ENCODE data around the gene PAX1.
A peak's percentile ranks its signal among the peaks of the same experiment; 100 is the strongest.

PAX1 gene

DNA sequence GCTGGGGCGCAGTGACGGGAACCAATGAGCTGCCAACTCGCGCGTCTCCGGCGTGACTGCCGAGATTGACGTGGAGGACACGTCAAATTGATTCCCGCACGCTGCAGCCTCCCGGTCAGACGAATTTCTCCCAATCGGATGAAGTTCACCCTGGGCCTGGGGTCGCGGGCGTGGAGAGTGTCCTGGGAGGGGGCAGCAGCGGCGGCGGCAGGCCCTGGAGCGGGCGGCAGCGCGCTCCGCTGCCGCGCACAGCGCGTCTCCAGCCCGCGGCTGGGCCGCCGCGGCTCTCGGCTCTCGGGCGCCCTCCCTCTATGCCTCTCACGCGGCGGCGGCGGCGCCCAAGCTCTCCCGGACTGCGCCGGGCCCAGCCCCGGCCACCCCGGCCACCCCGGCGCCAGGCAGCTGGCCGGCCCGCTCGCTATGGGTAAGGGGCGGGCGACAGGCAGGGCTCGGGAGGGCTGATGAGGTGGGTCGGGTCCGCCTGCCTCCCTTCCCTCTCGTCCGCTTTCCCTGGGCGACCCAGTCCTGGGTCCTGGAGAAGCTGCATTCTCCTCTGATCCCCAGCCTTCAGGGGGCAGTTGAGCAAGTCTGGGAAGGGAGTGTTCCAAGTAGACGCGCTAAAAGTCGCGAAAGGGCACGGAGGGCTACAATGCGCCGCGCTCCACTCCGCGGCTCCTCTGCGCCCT lies at the start of gene PAX1:
Gene PAX1, plus strand, starts transcription at position 90 of the 686 bp plus-strand sequence. Its CDS starts 49 bp downstream, at position 139.
- DNase-seq: no peak

DNA sequence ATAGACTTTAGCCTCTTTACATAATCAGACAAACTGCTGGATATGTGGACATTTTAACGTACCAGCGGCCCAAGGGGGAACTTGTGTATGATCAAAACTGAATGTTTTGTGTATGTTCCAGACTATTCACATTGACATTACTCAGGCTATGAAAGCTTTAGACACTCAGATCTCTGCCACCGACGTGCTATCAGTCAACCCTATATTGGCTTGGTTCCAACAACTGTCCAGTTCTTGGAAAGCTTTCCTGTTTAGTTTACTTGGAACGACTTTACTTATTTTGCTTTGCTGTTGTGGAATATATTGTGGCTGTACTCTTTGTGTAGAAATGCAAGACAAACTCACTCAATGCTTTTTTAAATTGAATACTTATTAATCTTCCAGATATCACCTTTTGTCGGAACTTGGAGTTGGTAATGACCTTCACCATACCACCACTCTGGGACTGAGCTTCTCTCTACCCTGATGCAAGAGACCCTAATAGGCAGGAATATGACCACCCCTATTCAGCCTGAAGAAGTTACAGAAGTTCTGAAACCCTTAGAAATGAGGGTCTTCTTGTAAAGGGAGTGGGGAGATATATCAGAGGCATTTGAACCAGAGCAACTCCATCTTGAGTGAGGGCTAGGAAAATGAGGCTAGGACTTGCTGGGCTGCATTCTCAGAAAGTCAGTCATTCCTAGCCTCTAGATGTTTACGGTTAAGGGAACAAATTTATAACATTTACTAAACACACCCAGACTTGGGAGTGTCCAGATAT lies 49.0 kb upstream of the PAX1 start:
- no peak for DNase-seq

- DNase-seq: no peak
Observed at GRCh38 chr20:21661488-21662055, 43.9 kb upstream of the PAX1 start.

GRCh38 chr20:21663465-21663864 lies 42.0 kb upstream of the PAX1 start:
- DNase-seq: no peak

- no peak for DNase-seq
Observed at GRCh38 chr20:21665687-21666446, 39.6 kb upstream of the PAX1 start.

- DNase-seq: no peak
Observed at GRCh38 chr20:21670126-21670525, 35.3 kb upstream of the PAX1 start.

GRCh38 chr20:21670981-21671380 lies 34.5 kb upstream of the PAX1 start:
- no peak for DNase-seq

DNA sequence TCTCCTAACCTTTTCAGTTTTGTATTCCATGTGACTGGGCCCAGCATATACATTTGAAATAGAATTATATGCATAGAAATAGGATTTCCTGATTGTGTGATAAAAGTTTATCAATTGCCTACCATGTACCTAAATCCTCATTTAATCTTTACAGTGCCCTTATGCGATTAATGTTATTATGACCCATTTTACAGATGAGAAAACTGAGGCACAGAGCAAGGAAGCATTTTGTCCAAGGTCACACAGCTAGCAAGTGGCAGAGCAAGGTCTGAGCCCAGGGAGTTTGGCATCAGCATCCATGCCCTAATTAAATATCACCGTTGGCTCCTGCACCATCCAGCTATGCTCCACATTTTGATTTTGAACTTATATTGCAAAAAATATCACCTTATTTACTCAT lies 28.2 kb upstream of the PAX1 start:
- DNase-seq: no peak

GRCh38 chr20:21677781-21678180 lies 27.7 kb upstream of the PAX1 start:
- DNase-seq: no peak

- no peak for DNase-seq
Observed at GRCh38 chr20:21681234-21681921, 24.1 kb upstream of the PAX1 start.

GRCh38 chr20:21681922-21682318 lies 23.5 kb upstream of the PAX1 start:
- no peak for DNase-seq

DNA sequence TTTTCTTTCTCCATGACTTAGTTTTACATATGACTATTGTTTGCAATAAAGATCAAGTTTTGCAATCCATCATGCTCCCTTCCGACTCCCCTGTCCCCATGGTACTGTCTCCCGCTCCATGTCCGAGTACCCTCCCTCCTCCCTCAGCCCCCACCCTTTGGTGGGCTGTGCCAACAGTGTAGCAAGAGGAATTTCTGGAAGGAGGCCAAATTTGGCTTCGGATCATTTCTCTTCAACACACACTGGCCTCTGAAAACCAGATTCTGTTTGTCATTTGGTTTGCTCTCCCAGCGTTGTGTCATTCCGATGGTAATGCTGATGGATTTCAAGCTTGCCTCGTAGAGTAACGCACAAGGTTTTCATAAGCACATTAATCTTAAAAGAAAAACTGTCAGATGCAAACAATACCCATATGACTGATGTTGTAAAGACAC lies 22.9 kb upstream of the PAX1 start:
- DNase-seq: peak; percentile 28

GRCh38 chr20:21684671-21685070 lies 20.8 kb upstream of the PAX1 start:
- no peak for DNase-seq

GRCh38 chr20:21685981-21686380 lies 19.5 kb upstream of the PAX1 start:
- DNase-seq: no peak

- DNase-seq: no peak
Observed at GRCh38 chr20:21693322-21693721, 12.1 kb upstream of the PAX1 start.

DNA sequence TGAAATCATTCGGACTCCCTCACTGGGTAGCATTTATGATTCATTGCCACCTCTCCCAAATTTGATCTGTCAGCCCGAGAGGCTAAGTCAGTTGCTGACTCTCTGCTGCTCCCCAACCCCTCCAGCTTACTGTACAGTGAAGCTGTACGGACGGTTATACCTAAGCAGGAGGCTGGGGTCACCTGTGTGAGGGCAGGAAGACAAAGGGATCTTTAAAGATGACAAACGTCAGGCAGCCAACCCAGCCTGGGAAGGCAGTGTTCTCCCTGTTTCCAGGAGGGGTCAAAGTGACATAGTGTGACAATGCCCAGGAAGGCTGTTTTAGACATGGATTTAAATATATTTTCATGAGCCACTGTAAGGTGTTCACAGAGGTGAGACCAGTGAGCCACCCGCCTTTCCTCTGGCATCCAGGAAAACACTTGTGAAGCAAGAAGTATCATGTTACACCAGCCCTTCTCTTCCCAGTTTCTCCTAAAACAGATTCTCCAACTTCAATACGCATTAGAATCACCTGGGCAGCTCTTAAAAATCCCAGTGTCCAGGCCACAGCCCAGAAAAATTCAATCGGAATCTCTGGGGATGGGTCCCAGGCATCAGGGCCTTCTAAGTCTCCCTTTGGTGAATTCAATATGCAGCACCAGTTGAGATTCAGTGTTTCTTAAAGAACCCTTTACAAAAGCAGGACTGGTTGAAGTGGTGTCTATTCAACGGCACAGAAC lies 6.8 kb upstream of the PAX1 start:
- DNase-seq: no peak

DNA sequence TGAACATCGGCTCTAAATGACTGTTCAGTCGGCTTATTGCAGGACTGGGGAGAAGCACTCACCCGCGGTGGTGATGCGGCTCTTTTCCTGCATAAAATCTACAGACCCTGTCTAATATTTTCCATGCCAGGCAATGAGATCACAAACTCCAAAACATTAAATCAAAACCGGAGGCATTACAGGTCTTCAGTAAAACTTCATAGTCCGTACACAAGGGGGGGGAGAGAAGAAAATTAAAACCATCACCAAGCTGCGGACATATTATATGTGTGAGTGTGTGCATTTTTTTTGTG lies 6.3 kb upstream of the PAX1 start:
- no peak for DNase-seq

DNA sequence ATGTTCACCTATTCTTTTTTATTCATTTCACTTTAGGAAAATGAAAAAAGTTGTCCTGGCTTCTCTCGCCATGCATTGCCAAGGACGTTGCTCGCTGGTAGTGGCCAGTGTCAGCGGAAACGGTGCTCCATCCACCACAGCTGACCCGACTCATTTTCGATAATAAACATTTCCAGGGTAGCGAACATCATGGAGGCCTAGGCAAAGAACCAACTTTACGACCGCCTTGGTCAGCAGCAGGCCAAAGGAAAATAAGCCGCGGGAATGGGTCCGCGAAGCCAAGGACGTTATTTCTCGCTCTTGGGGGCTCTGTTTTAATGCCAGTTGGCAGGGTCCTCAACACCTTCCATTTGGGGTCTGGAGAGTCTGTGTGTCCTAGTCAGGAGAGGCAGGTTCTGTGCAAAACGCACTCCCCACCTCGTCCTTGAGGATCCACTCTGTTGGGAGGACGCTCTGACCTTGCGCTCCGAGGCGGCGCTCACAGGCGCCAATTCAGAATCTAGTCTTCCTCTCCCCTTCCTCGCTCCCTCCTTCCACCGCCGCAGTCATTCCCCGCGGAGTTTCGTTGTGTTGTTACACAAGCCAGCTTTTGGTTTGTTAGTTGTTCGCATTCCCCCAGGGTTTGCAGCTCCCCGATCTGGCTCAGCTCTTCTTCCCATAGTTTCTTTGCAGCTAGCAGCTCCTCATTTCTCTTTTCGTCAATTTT lies 4.1 kb upstream of the PAX1 start:
- no peak for DNase-seq

DNA sequence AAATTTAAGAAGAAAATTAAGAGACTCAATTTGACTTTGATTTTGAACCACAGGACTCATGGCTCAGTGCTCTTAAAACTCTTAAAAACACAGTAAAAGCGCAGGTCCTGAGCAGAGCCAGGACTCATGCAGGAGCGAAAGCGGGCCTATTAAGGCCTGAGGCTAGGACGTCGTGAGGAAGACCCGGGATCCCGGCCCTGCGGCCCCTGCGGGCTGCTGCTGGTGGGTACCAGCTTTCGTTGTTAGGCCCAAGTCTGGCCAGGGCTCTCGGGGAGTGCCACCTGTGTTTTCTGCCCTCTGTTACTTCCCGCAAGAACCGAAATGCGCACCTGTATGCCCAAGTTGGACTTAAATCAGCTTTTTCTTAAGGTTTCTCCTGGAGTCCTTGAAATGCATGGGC lies 3.4 kb upstream of the PAX1 start:
- DNase-seq: no peak

DNA sequence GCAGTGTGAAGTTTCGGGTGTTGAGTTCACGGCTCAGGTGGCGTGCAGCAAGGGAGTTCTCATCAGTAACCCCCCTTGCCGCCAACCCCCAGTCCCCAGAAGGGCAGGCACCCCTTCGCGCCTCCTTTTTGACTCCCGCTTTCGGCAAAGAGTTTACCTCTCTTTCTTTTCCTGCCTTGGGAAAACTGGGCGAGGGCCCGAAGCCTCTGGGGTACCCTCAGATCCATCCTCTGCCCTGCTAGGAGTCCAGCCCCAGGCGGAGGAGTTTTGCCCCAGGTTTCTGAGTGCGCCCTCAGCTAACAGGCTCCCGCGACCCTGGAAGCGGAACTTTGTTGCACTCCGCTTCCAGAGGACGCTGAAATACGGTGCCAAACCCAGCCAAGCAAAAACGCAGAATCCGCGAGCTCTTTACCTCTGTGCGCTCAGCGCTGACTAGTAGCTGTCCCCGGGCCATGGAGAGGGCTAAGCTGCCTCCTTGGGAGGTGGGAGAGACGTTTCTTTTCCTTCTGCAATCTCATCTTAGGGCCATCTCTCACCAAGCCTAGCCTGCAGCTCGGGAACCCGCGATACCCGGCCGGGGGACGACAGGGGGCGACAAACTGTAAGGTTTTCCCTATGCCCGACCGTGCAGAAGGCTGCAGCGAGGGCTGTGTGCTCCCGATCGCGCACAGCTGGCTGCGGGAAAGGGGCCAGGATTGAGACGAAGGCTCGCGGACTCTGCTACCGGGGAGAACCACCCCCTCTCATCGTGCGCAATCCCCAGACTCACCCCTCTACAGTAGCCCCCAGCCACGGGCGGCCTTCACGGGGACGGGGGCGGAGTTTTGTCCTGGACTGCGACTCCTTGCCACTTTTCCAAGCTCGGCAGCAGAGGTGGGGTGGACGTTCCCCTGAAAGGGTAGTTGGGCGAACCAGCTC lies 2.7 kb upstream of the PAX1 start:
- DNase-seq: peak; percentile 28
